ENCODE measurements around the gene RPF1.
"Not testable (repeated sequence)": the region's sequence is repeated elsewhere in the genome, so short reads cannot be mapped to it uniquely, and the experiment has no call there.

RPF1 gene

GRCh38 chr1:84478876-84479868, at the start of gene RPF1:
Gene RPF1, plus strand, starts transcription at chr1:84479266. Its CDS starts 16 bp downstream, at chr1:84479282.
- peak; percentile 83 for DNase-seq

GRCh38 chr1:84430546-84430945, 48.5 kb upstream of the RPF1 start:
- no peak for DNase-seq

GRCh38 chr1:84433258-84434080, 45.6 kb upstream of the RPF1 start:
- DNase-seq = peak; percentile 85

- DNase-seq = no peak
Measured at GRCh38 chr1:84434081-84434769, 44.8 kb upstream of the RPF1 start.

GRCh38 chr1:84434801-84435549, 44.1 kb upstream of the RPF1 start:
- DNase-seq = peak; percentile 43

GRCh38 chr1:84436876-84437655, 42.0 kb upstream of the RPF1 start:
- DNase-seq = peak; percentile 24

GRCh38 chr1:84442256-84442655, 36.8 kb upstream of the RPF1 start:
- DNase-seq = peak; percentile 84

- peak; percentile 53 for DNase-seq
Measured at GRCh38 chr1:84442747-84443646, 36.1 kb upstream of the RPF1 start.

- DNase-seq = not testable (repeated sequence)
Measured at GRCh38 chr1:84448704-84449103, 30.4 kb upstream of the RPF1 start.

GRCh38 chr1:84450910-84451309, 28.2 kb upstream of the RPF1 start:
- DNase-seq = no peak

- no peak for DNase-seq
Measured at GRCh38 chr1:84452436-84452835, 26.6 kb upstream of the RPF1 start.

GRCh38 chr1:84462118-84462517, 16.9 kb upstream of the RPF1 start:
- DNase-seq = no peak

- DNase-seq = no peak
Measured at GRCh38 chr1:84467298-84467697, 11.8 kb upstream of the RPF1 start.

- DNase-seq = no peak
Measured at GRCh38 chr1:84476225-84476624, 2.8 kb upstream of the RPF1 start.

- no peak for DNase-seq
Measured at GRCh38 chr1:84479998-84480397, 932 bp downstream of the RPF1 start.

GRCh38 chr1:84480650-84481049, 1.6 kb downstream of the RPF1 start:
- DNase-seq = no peak

GRCh38 chr1:84481317-84481716, 2.3 kb downstream of the RPF1 start:
- no peak for DNase-seq

GRCh38 chr1:84488107-84488506, 9.0 kb downstream of the RPF1 start:
- DNase-seq = no peak

GRCh38 chr1:84489766-84490165, 10.7 kb downstream of the RPF1 start:
- no peak for DNase-seq

- DNase-seq = no peak
Measured at GRCh38 chr1:84492726-84493125, 13.7 kb downstream of the RPF1 start.
